ENCODE measurements around the gene PRKAG2.

Gene PRKAG2

GRCh38 chr7:151560243-151560642 is 316.7 kb downstream of the PRKAG2 start:
- Histone ChIP-seq H3F3A (ENCODE audit: low read depth) (no peaks in the 10 kb centered on the region), H3K9me2 (replicated peaks; ENCODE audit: low read depth, low read length) (no peaks in the 10 kb centered on the region), H3K27me3 (ENCODE audit: insufficient read depth, low read length, poor library complexity, severe bottlenecking) (no peaks in the 10 kb centered on the region), H2AFZ (ENCODE audit: low read length) (no peak overlapping the region), H3K79me2 (ENCODE audit: insufficient read depth, low read length) (no peaks in the 10 kb centered on the region), H3K9me3 (ENCODE audit: insufficient read depth, low read depth, low read length) (no peaks in the 10 kb centered on the region), H3K9ac (ENCODE audit: low read depth, low read length, poor library complexity, severe bottlenecking) (no peak overlapping the region), H3K4me1 (ENCODE audit: insufficient read depth, low read length, poor library complexity, severe bottlenecking) (no peaks in the 10 kb centered on the region), H3K4me3 (ENCODE audit: low read length, poor library complexity, severe bottlenecking) (no peak overlapping the region), H3K36me3 (ENCODE audit: insufficient read depth, low read length) (peaks cover 9% of the 10 kb centered on the region; the same call in 1 of the 2 replicates), H4K20me1 (ENCODE audit: insufficient read depth, low read length, poor library complexity, severe bottlenecking) (no peaks in the 10 kb centered on the region), H3K4me2 (ENCODE audit: low read depth, low read length, poor library complexity, severe bottlenecking) (no peak overlapping the region)
- TF ChIP-seq EZH2phosphoT487 (IDR thresholded peaks at IDR 0.05; ENCODE audit: borderline replicate concordance) = no peak
- no peak for TF ChIP-seq CTCF (conservative IDR thresholded peaks at IDR 0.05; ENCODE audit: low read length)

- H3K9me2 ChIP-seq (replicated peaks; ENCODE audit: low read depth, low read length) = no peaks in the 10 kb centered on the region
- H3K4me3 ChIP-seq (ENCODE audit: low read length, poor library complexity, severe bottlenecking) = no peak overlapping the region
- H2AFZ ChIP-seq (ENCODE audit: low read length) = no peak overlapping the region
- H3K79me2 ChIP-seq (ENCODE audit: insufficient read depth, low read length) = no peaks in the 10 kb centered on the region
- H4K20me1 ChIP-seq (ENCODE audit: insufficient read depth, low read length, poor library complexity, severe bottlenecking) = no peaks in the 10 kb centered on the region
- H3K27me3 ChIP-seq (ENCODE audit: insufficient read depth, low read length, poor library complexity, severe bottlenecking) = no peaks in the 10 kb centered on the region
- H3K36me3 ChIP-seq (ENCODE audit: insufficient read depth, low read length) = peaks cover 9% of the 10 kb centered on the region; the same call in 1 of the 2 replicates
- H3F3A ChIP-seq (ENCODE audit: low read depth) = no peaks in the 10 kb centered on the region
- no peak overlapping the region for H3K9ac ChIP-seq (ENCODE audit: low read depth, low read length, poor library complexity, severe bottlenecking)
- TF ChIP-seq CTCF (conservative IDR thresholded peaks at IDR 0.05; ENCODE audit: low read length) = no peak
- TF ChIP-seq EZH2phosphoT487 (IDR thresholded peaks at IDR 0.05; ENCODE audit: borderline replicate concordance) = no peak
- no peaks in the 10 kb centered on the region for H3K4me1 ChIP-seq (ENCODE audit: insufficient read depth, low read length, poor library complexity, severe bottlenecking)
- H3K9me3 ChIP-seq (ENCODE audit: insufficient read depth, low read depth, low read length) = no peaks in the 10 kb centered on the region
- H3K4me2 ChIP-seq (ENCODE audit: low read depth, low read length, poor library complexity, severe bottlenecking) = no peak overlapping the region
Observed at GRCh38 chr7:151559557-151560183, 317.2 kb downstream of the PRKAG2 start.

GRCh38 chr7:151558575-151558974 is 318.3 kb downstream of the PRKAG2 start:
- no peak overlapping the region for H3K9ac ChIP-seq (ENCODE audit: low read depth, low read length, poor library complexity, severe bottlenecking)
- no peak overlapping the region for H3K4me2 ChIP-seq (ENCODE audit: low read depth, low read length, poor library complexity, severe bottlenecking)
- H3K9me3 ChIP-seq (ENCODE audit: insufficient read depth, low read depth, low read length) = no peaks in the 10 kb centered on the region
- peaks cover 4% of the 10 kb centered on the region; the same call in 1 of the 2 replicates for H3K36me3 ChIP-seq (ENCODE audit: insufficient read depth, low read length)
- H2AFZ ChIP-seq (ENCODE audit: low read length) = no peak overlapping the region
- no peak overlapping the region for H3K4me3 ChIP-seq (ENCODE audit: low read length, poor library complexity, severe bottlenecking)
- H3K9me2 ChIP-seq (replicated peaks; ENCODE audit: low read depth, low read length) = no peaks in the 10 kb centered on the region
- no peaks in the 10 kb centered on the region for H3K4me1 ChIP-seq (ENCODE audit: insufficient read depth, low read length, poor library complexity, severe bottlenecking)
- no peaks in the 10 kb centered on the region for H4K20me1 ChIP-seq (ENCODE audit: insufficient read depth, low read length, poor library complexity, severe bottlenecking)
- H3K79me2 ChIP-seq (ENCODE audit: insufficient read depth, low read length) = no peaks in the 10 kb centered on the region
- no peaks in the 10 kb centered on the region for H3F3A ChIP-seq (ENCODE audit: low read depth)
- H3K27me3 ChIP-seq (ENCODE audit: insufficient read depth, low read length, poor library complexity, severe bottlenecking) = no peaks in the 10 kb centered on the region
- TF ChIP-seq CTCF (conservative IDR thresholded peaks at IDR 0.05; ENCODE audit: low read length) = no peak
- TF ChIP-seq EZH2phosphoT487 (IDR thresholded peaks at IDR 0.05; ENCODE audit: borderline replicate concordance) = no peak
